WI38 (cell line): ENCODE results near the gene FOXP4.

Source experiments
- H3K4me3 ChIP-seq: 2 replicates; pipeline ENCODE4 v1.5.1; 2011; ENCODE audit warnings: low read depth, mild to moderate bottlenecking, control low read depth, low read length
- CTCF ChIP-seq: IDR thresholded peaks from 2 replicates; pipeline ENCODE4 v1.5.1; 2012; ENCODE audit warnings: low read depth, mild to moderate bottlenecking, control low read depth, low read length

The FOXP4 gene

GRCh38 chr6:41548841-41549642, 2.9 kb downstream of the FOXP4 start:
- H3K4me3 ChIP-seq = no peak overlapping the region
- no peak for TF ChIP-seq CTCF

GRCh38 chr6:41549673-41550072, 3.5 kb downstream of the FOXP4 start:
- H3K4me3 ChIP-seq = no peak overlapping the region
- no peak for TF ChIP-seq CTCF

- TF ChIP-seq CTCF = no peak
- no peak overlapping the region for H3K4me3 ChIP-seq
Measured at GRCh38 chr6:41551086-41551700, 5.0 kb downstream of the FOXP4 start.

GRCh38 chr6:41551857-41552256, 5.7 kb downstream of the FOXP4 start:
- TF ChIP-seq CTCF = no peak
- no peak overlapping the region for H3K4me3 ChIP-seq

- no peak for TF ChIP-seq CTCF
- no peak overlapping the region for H3K4me3 ChIP-seq
Measured at GRCh38 chr6:41552723-41553122, 6.5 kb downstream of the FOXP4 start.

- TF ChIP-seq CTCF = no peak
- H3K4me3 ChIP-seq = no peak overlapping the region
Measured at GRCh38 chr6:41553405-41553999, 7.3 kb downstream of the FOXP4 start.
